Fibroblast of lung (primary cell): ENCODE measurements around the gene GRK5.

ENCODE experiments used
- CTCF ChIP-seq, 2 donors: IDR thresholded peaks in 1 of 2; conservative IDR thresholded peaks in 1 of 2; 1 replicate in 1 of 2; 2 replicates in 1 of 2; pipeline ENCODE4 v1.5.1; 2011 to 2012; ENCODE audit warnings: low read length in 2 of 2, control low read depth in 1 of 2, inconsistent platforms in 1 of 2, low read depth in 1 of 2, mild to moderate bottlenecking in 1 of 2
- EZH2 ChIP-seq: IDR thresholded peaks from 2 replicates; pipeline ENCODE4 v1.5.1; 2012; ENCODE audit warnings: low read length, control low read depth, mild to moderate bottlenecking; ENCODE audit errors: missing control alignments

- TF ChIP-seq CTCF (conservative IDR thresholded peaks at IDR 0.05 in 1 of 2, IDR thresholded peaks at IDR 0.05 in 1 of 2; ENCODE audit: low read depth in 1 of 2, low read length in 2 of 2) (no peak), EZH2 (no peak)
These were observed 219.3 kb downstream of the GRK5 start for GRCh38 chr10:119426699-119427098.
